HFF-Myc (cell line): Measurements from ENCODE around the gene STT3B.

Experiments
- DNase-seq: peaks from one replicate; pipeline ENCODE4 v3.0.0-alpha.2; 2011; ENCODE audit warnings: low read depth; ENCODE audit errors: extremely low read depth
- H3K4me3 ChIP-seq: replicated peaks from 2 replicates; pipeline ENCODE4 v1.5.1; 2011; ENCODE audit warnings: low read depth, mild to moderate bottlenecking, control low read depth, low read length
- TF ChIP-seq, protein P1 (sequence below): IDR thresholded peaks from 2 replicates; pipeline ENCODE4 v1.5.1; 2012; ENCODE audit warnings: mild to moderate bottlenecking, low read depth, low read length, control low read depth; ENCODE audit errors: missing control alignments

STT3B gene

DNA sequence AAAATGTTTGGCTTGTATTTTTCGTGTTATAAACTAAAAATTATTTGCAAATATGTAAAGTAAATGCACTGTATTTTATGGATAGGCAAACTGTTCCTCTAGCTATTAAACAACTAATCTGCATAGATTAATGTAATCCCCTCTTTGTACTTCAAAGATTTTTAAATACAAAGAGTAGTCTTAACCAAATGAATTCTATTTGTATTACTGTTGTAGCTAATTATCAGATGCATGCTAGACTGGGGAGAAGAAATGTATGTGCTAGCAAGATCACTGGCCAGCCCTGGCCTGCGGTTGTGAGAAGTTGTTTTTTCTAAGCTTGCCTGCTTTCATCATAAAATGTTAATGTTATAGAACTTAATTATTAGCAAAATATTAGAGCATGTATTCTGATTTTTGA is 92.6 kb downstream of the STT3B start:
- TF ChIP-seq, protein P1, sequence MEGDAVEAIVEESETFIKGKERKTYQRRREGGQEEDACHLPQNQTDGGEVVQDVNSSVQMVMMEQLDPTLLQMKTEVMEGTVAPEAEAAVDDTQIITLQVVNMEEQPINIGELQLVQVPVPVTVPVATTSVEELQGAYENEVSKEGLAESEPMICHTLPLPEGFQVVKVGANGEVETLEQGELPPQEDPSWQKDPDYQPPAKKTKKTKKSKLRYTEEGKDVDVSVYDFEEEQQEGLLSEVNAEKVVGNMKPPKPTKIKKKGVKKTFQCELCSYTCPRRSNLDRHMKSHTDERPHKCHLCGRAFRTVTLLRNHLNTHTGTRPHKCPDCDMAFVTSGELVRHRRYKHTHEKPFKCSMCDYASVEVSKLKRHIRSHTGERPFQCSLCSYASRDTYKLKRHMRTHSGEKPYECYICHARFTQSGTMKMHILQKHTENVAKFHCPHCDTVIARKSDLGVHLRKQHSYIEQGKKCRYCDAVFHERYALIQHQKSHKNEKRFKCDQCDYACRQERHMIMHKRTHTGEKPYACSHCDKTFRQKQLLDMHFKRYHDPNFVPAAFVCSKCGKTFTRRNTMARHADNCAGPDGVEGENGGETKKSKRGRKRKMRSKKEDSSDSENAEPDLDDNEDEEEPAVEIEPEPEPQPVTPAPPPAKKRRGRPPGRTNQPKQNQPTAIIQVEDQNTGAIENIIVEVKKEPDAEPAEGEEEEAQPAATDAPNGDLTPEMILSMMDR: no peak
- no peak for DNase-seq
- no peak overlapping the region for H3K4me3 ChIP-seq

DNA sequence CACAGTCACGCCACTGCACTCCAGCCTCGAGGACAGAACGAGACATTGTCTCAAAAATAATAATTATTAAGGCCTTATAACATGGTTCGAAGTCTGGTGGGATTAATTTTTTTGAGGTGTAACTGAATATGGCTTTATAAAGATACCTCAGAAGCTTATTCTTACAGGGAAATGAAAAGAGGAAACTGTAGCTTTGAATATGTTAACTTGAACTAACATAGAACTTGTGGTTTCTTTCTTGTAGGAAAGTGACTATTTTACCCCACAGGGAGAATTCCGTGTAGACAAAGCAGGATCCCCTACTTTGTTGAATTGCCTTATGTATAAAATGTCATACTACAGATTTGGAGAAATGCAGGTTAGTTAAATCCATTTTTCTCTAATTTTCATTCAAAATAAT is 96.3 kb downstream of the STT3B start:
- no peak for DNase-seq
- H3K4me3 ChIP-seq: no peak overlapping the region
- TF ChIP-seq, protein P1: no peak

DNA sequence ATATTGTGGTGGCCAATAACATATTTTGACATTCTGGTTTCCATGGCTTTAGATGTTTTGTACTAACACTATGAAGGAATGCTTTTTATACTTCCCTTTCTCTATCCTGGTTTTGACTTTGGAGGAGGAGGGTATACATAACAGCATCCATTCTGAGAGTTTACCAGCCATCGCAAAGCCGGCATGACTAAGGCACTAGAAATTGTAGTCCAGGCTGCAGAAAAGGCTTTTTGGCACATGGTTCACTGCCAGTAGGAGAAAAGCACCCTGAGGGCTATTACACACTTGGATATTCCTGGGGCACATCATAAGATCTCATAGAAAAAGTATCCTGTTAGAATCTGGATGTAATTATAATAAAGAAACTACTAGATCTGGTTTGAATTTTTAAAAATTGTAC is 101.8 kb downstream of the STT3B start:
- H3K4me3 ChIP-seq: no peak overlapping the region
- TF ChIP-seq, protein P1: no peak
- DNase-seq: peak; percentile 76

DNA sequence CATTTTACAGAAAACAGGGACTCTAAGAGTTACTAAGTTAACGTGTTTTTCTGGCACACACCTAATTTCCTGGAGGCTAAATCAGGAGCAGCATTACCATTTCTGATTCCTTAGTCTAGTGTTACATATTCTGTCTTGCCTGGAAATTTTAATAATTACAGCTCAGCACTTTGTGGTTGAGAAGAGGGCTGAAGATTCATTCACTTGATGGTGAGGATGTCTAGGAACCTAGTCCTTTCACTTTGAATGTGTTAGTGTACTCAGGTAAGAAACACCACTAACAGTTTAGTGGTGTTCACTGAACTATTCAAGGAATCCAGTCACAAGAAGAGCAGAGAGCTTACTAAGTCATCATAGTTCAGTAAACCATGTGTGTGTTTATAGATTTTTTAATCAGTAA is 102.8 kb downstream of the STT3B start:
- TF ChIP-seq, protein P1: no peak
- H3K4me3 ChIP-seq: no peak overlapping the region
- no peak for DNase-seq

DNA sequence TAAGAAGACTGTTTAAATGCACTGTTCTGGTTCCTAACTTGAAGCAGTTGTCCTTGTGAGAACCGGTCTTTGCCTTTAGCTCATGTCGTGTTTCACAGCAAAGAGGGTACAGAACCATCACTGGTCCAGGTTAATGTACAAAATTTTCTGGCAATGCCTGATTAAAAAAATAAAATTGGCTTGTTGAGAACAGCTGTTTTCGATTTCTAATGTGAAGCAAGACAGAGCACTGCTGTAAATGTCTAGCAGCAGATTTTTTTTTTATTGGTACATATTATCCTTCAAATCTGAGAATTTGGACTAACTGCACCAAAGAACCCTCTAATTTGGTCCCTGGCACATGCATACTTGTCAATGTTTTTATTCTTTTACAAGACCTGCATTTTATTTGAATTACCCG is 103.3 kb downstream of the STT3B start:
- TF ChIP-seq, protein P1: no peak
- DNase-seq: no peak
- no peak overlapping the region for H3K4me3 ChIP-seq

DNA sequence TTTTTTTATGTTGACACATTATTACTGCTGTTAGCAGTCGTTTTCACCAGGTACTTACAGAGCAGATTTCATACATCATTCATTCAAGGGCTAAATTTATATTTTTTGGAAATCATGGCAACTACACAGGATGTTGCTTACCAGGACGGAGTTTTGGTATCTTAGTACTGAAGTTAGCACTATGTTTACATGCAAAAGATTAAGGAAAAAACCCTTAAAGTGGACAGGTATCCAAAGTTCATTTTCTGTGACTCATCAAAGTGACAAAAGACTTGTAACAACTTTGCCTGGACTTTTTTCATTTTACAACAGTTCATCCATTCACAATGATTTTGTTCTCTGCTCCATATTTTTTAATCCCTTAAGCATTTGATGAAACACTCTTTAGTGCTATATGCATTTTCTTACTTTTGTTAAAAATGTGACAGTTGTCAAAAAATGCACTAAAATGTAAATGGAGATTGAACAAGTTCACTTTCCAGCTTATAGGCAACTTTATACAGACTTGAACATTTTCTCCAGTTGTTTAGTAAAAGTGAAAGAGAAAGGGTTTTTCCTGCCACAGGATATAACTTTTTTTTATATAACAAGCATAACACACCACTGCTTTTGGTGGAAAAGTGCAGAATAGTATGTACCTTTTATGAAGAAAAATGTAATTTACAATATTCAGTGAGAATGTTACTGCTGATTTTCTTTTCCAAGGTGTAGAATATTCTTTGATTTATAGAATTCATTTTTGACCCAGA is 104.1 kb downstream of the STT3B start:
- DNase-seq: no peak
- no peak overlapping the region for H3K4me3 ChIP-seq
- TF ChIP-seq, protein P1: no peak

DNA sequence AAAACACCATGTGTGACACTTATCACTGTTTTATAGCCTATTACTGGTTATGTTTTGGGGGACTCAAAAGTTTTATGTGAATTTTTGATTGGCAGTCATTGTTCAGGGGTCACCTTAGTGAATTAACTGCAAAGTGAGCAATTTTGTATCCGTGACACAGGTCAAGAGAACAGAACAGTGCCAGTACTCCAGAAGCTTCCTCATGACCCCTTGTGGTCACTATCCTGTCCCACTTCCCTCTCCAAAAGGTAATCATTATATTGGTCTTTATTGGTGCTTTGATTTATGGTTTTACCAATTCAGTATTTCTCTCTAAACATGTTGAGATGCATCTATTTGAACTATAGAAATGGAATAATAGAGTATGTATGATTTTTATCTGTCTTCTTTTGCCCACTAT is 107.1 kb downstream of the STT3B start:
- H3K4me3 ChIP-seq: no peak overlapping the region
- no peak for DNase-seq
- TF ChIP-seq, protein P1: no peak
